HUES64 (cell line): ENCODE measurements around the gene GPR156.

ENCODE experiments used
- H3K27ac ChIP-seq: 2 replicates; pipeline ENCODE4 v1.7.0; 2013; ENCODE audit warnings: low read depth, low read length, inconsistent platforms
- H3K27me3 ChIP-seq: 2 replicates; pipeline ENCODE4 v1.6.1; 2013; ENCODE audit warnings: mild to moderate bottlenecking, low read length; ENCODE audit not compliant: insufficient read depth
- H3K36me3 ChIP-seq: 2 replicates; pipeline ENCODE4 v1.6.1; 2013; ENCODE audit warnings: mild to moderate bottlenecking, low read length; ENCODE audit not compliant: insufficient read depth
- H3K4me1 ChIP-seq: 2 replicates; pipeline ENCODE4 v1.6.1; 2013; ENCODE audit warnings: mild to moderate bottlenecking, low read length, moderate library complexity; ENCODE audit not compliant: insufficient read depth
- H3K4me3 ChIP-seq: 2 replicates; pipeline ENCODE4 v1.5.1; 2013; ENCODE audit warnings: mild to moderate bottlenecking, low read length, moderate library complexity
- H3K9ac ChIP-seq: 2 replicates; pipeline ENCODE4 v1.6.1; 2013; ENCODE audit warnings: mild to moderate bottlenecking, low read depth, low read length
- H3K9me3 ChIP-seq: 2 replicates; pipeline ENCODE4 v1.6.1; 2013; ENCODE audit warnings: low read depth, low read length; ENCODE audit not compliant: insufficient read depth
- WGBS: fragments of 150-250, 120-280 bp; methylation state at CpG from one replicate; pipeline ENCODE4 v1.1.7; 2013; ENCODE audit warnings: missing lambda C conversion rate; 5-methylcytosine and 5-hydroxymethylcytosine counted together

The GPR156 gene

GRCh38 chr3:120172070-120172469 lies 113.0 kb downstream of the GPR156 start:
- H3K36me3 ChIP-seq: no peaks in the 10 kb centered on the region

GRCh38 chr3:120171134-120171873 lies 113.7 kb downstream of the GPR156 start:
- WGBS: 92% methylated on average over 8 of the region's 8 CpGs
- Histone ChIP-seq H3K27ac (no peak overlapping the region), H3K9ac (no peak overlapping the region), H3K9me3 (no peaks in the 10 kb centered on the region), H3K36me3 (no peaks in the 10 kb centered on the region), H3K4me3 (no peak overlapping the region), H3K4me1 (no peaks in the 10 kb centered on the region), H3K27me3 (no peaks in the 10 kb centered on the region)

More at GRCh38 chr3:120172070-120172469, 113.0 kb downstream of the GPR156 start:
- Histone ChIP-seq H3K9me3 (no peaks in the 10 kb centered on the region), H3K9ac (no peak overlapping the region), H3K4me3 (no peak overlapping the region), H3K27me3 (no peaks in the 10 kb centered on the region), H3K27ac (no peak overlapping the region), H3K4me1 (no peaks in the 10 kb centered on the region)
- WGBS: 75% methylated on average over 6 of the region's 6 CpGs

GRCh38 chr3:120170223-120170622 lies 114.8 kb downstream of the GPR156 start:
- no peaks in the 10 kb centered on the region for H3K27me3 ChIP-seq
- H3K27ac ChIP-seq: no peak overlapping the region
- H3K36me3 ChIP-seq: no peaks in the 10 kb centered on the region
- H3K9ac ChIP-seq: no peak overlapping the region
- WGBS: 91% methylated on average over 1 of the region's 2 CpGs
- no peaks in the 10 kb centered on the region for H3K4me1 ChIP-seq
- H3K4me3 ChIP-seq: no peak overlapping the region
- H3K9me3 ChIP-seq: no peaks in the 10 kb centered on the region

- Histone ChIP-seq H3K9ac (no peak overlapping the region), H3K4me3 (no peak overlapping the region), H3K9me3 (no peaks in the 10 kb centered on the region), H3K4me1 (no peaks in the 10 kb centered on the region), H3K27ac (no peak overlapping the region), H3K36me3 (no peaks in the 10 kb centered on the region), H3K27me3 (no peaks in the 10 kb centered on the region)
- WGBS: 87% methylated on average over 5 of the region's 5 CpGs
These were observed 115.6 kb downstream of the GPR156 start for GRCh38 chr3:120169407-120169806.

- Histone ChIP-seq H3K27ac (no peak overlapping the region), H3K9ac (no peak overlapping the region), H3K27me3 (no peaks in the 10 kb centered on the region), H3K4me1 (no peaks in the 10 kb centered on the region), H3K4me3 (no peak overlapping the region), H3K9me3 (no peaks in the 10 kb centered on the region), H3K36me3 (no peaks in the 10 kb centered on the region)
- WGBS: 100% methylated on average over 3 of the region's 3 CpGs
These were observed 116.4 kb downstream of the GPR156 start for GRCh38 chr3:120168611-120169010.

- Histone ChIP-seq H3K27ac (no peak overlapping the region), H3K36me3 (no peaks in the 10 kb centered on the region), H3K9me3 (no peaks in the 10 kb centered on the region), H3K4me1 (no peaks in the 10 kb centered on the region), H3K27me3 (no peaks in the 10 kb centered on the region), H3K9ac (no peak overlapping the region), H3K4me3 (no peak overlapping the region)
- 97% methylated on average over 9 of the region's 9 CpGs for WGBS
These were observed 117.0 kb downstream of the GPR156 start for GRCh38 chr3:120168038-120168437.

- no peaks in the 10 kb centered on the region for H3K27me3 ChIP-seq
- H3K4me1 ChIP-seq: no peaks in the 10 kb centered on the region
- no peak overlapping the region for H3K9ac ChIP-seq
- no peak overlapping the region for H3K27ac ChIP-seq
- no peaks in the 10 kb centered on the region for H3K9me3 ChIP-seq
- WGBS: 84% methylated on average over 10 of the region's 10 CpGs
- no peak overlapping the region for H3K4me3 ChIP-seq
- H3K36me3 ChIP-seq: no peaks in the 10 kb centered on the region
These were observed 117.5 kb downstream of the GPR156 start for GRCh38 chr3:120167488-120167887.

GRCh38 chr3:120163816-120164215 lies 121.2 kb downstream of the GPR156 start:
- H3K27ac ChIP-seq: no peak overlapping the region

GRCh38 chr3:120163026-120163425 lies 122.0 kb downstream of the GPR156 start:
- Histone ChIP-seq H3K4me3 (no peak overlapping the region), H3K9ac (no peak overlapping the region), H3K27ac (no peak overlapping the region), H3K9me3 (no peaks in the 10 kb centered on the region), H3K36me3 (no peaks in the 10 kb centered on the region), H3K4me1 (0 out of 2 replicates have a peak, but pooled peaks cover 4% of the 10 kb centered on the region), H3K27me3 (no peaks in the 10 kb centered on the region)
- 88% methylated on average over 4 of the region's 4 CpGs for WGBS

More at GRCh38 chr3:120163816-120164215, 121.2 kb downstream of the GPR156 start:
- Histone ChIP-seq H3K4me1 (0 out of 2 replicates have a peak, but pooled peaks cover 4% of the 10 kb centered on the region), H3K27me3 (no peaks in the 10 kb centered on the region), H3K9ac (no peak overlapping the region), H3K4me3 (no peak overlapping the region), H3K36me3 (no peaks in the 10 kb centered on the region), H3K9me3 (no peaks in the 10 kb centered on the region)

- H3K4me3 ChIP-seq: no peak overlapping the region
- H3K4me1 ChIP-seq: 0 out of 2 replicates have a peak, but pooled peaks cover 4% of the 10 kb centered on the region
- H3K27ac ChIP-seq: no peak overlapping the region
These were observed 122.6 kb downstream of the GPR156 start for GRCh38 chr3:120162400-120162799.

GRCh38 chr3:120161902-120162301 lies 123.1 kb downstream of the GPR156 start:
- 96% methylated on average over 3 of the region's 3 CpGs for WGBS
- no peaks in the 10 kb centered on the region for H3K9me3 ChIP-seq
- no peak overlapping the region for H3K27ac ChIP-seq
- H3K4me1 ChIP-seq: 0 out of 2 replicates have a peak, but pooled peaks cover 4% of the 10 kb centered on the region
- no peak overlapping the region for H3K4me3 ChIP-seq
- no peaks in the 10 kb centered on the region for H3K27me3 ChIP-seq
- no peak overlapping the region for H3K9ac ChIP-seq
- H3K36me3 ChIP-seq: no peaks in the 10 kb centered on the region

More at GRCh38 chr3:120162400-120162799, 122.6 kb downstream of the GPR156 start:
- Histone ChIP-seq H3K36me3 (no peaks in the 10 kb centered on the region), H3K9me3 (no peaks in the 10 kb centered on the region), H3K9ac (no peak overlapping the region), H3K27me3 (no peaks in the 10 kb centered on the region)
